Uterus (tissue), 4 donors: ENCODE results near the gene BAZ1B. TPM values are rescaled to one million over a fixed set of nuclear protein-coding genes. Genes with fewer than 3 reads are reported as not detected.
"Not testable (repeated sequence)": the region's sequence is repeated elsewhere in the genome, so short reads cannot be mapped to it uniquely, and the experiment has no call there.

ENCODE experiments used
- DNase-seq, 2 donors: peaks; one replicate each; pipeline ENCODE4 v3.0.0-alpha.2; 2019 to 2020
- H3K27ac ChIP-seq, 2 donors: fragments of 200-600 bp; sonication (generic); 1 replicate in 1 of 2; 2 replicates in 1 of 2; pipeline ENCODE4 v1.5.1; 2016 to 2018
- H3K27me3 ChIP-seq, 2 donors: fragments of 200-600 bp; sonication (generic); one replicate each; pipeline ENCODE4 v1.5.1; 2018 to 2019; ENCODE audit warnings: control low read depth in 1 of 2
- H3K36me3 ChIP-seq, 2 donors: fragments of 200-600 bp; sonication (generic); one replicate each; pipeline ENCODE4 v1.5.1; 2019; ENCODE audit warnings: control low read depth in 1 of 2
- H3K4me1 ChIP-seq, 2 donors: fragments of 200-600 bp; sonication (generic); one replicate each; pipeline ENCODE4 v1.5.1; 2018 to 2019; ENCODE audit warnings: control low read depth in 1 of 2
- H3K4me3 ChIP-seq, 2 donors: fragments of 200-600 bp; sonication (generic); 1 replicate in 1 of 2; 2 replicates in 1 of 2; pipeline ENCODE4 v1.5.1; 2018 to 2019; ENCODE audit warnings: mild to moderate bottlenecking in 1 of 2
- H3K9me3 ChIP-seq, 2 donors: fragments of 200-600 bp; sonication (generic); one replicate each; pipeline ENCODE4 v1.5.1; 2019; ENCODE audit warnings: control low read depth in 1 of 2
- CTCF ChIP-seq, 4 experiments: fragments of 200-600 bp in 2 of 4; fragments of 450-650 bp in 2 of 4; sonication (generic) in 2 of 4; IDR thresholded peaks; one replicate each; pipeline ENCODE4 v1.5.1; 2016 to 2019; ENCODE audit warnings: antibody characterized with exemption in 4 of 4, mild to moderate bottlenecking in 2 of 4, moderate library complexity in 1 of 4
- POLR2A ChIP-seq, 2 donors: fragments of 450-650 bp; IDR thresholded peaks; one replicate each; pipeline ENCODE4 v1.6.1; 2016; ENCODE audit warnings: antibody characterized with exemption in 2 of 2, mild to moderate bottlenecking in 1 of 2, moderate library complexity in 1 of 2
- intact Hi-C: fragments of 100-400 bp; cut with DNase I; formaldehyde crosslinking; loops from one replicate; pipeline ENCODE4 v1.15.1; 2023; ENCODE audit warnings: low total_unique reads
- total RNA-seq, 4 donors: library from RNA; depleted of rRNA in 3 of 4; stranded (reverse); fragments of >200 nt in 3 of 4; gene quantifications; one replicate each; pipeline versions ENCODE4 v1.1.0 to v1.2.4, GENCODE V29; 2014 to 2023
- donor health status: DM: yes; HTN: yes; CAD: no.

The BAZ1B gene
- total RNA-seq, 4 donors from 2014 or later: 29.5 to 79.5 (median 59.8) TPM

- intact Hi-C loops: loop anchor here (10.0 kb wide), 1 partner anchor 48 kb away; the partner anchor contains the start of gene TBL2
- no peak for TF ChIP-seq CTCF (IDR thresholded peaks at IDR 0.05)
- TF ChIP-seq POLR2A (IDR thresholded peaks at IDR 0.05): no peak
- H3K4me3 ChIP-seq: no peak overlapping the region
- H3K36me3 ChIP-seq: no peaks in the 10 kb centered on the region
- no peaks in the 10 kb centered on the region for H3K9me3 ChIP-seq
- no peak overlapping the region for H3K27ac ChIP-seq
- H3K4me1 ChIP-seq: peaks cover 0 to 4% of the 10 kb centered on the region in 2 donors
- H3K27me3 ChIP-seq: no peaks in the 10 kb centered on the region
- DNase-seq: no peak
Observed at GRCh38 chr7:73526896-73527821, 5.1 kb upstream of the BAZ1B start.

DNA sequence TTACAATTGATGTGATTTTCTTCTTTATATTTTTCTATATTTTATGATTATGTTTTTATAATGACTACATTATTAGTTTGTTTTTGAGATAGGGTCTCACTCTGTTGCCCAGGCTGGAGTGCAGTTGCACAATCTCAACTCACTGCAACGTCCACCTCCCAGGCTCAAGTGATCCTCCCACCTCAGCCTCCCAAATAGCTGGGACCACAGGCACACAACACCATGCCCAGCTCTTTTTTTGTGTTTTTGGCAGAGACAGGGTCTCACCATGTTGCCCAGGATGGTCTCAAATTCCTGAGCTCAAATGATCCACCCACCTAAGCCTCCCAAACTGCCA lies 4.0 kb upstream of the BAZ1B start:
- H3K36me3 ChIP-seq, DNase-seq, H3K9me3 ChIP-seq, H3K4me3 ChIP-seq, H3K27me3 ChIP-seq, H3K27ac ChIP-seq, H3K4me1 ChIP-seq: not testable (repeated sequence)
- intact Hi-C loops: loop anchor here (10.0 kb wide), 1 partner anchor 49 kb away; the partner anchor contains the start of gene TBL2

DNA sequence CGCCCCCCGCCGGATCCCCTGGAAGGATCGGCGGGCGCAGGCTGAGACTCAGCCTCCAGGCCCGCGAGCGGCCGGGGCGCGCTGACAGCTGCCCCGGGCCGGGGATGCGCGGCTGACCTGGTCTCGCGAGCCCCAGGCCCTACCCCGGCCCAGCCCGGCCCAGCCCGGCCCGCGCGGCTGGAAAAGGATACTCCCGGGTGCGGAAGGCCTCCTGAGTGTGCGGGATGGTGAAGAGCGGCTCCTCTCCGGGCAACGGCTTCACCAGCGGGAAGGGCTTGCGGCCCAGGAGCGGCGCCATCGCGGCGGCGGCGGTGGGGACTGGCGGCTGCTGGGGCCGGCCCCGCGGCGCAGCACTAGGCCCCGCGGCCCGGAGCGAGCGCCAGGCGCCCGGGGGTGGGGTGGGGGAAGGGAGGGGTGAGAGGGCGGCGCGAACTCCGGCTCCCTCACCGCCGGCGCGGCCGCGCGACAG lies 423 bp downstream of the BAZ1B start:
- intact Hi-C loops: loop anchor here (10.0 kb wide), 1 partner anchor 53 kb away; the partner anchor contains the start of gene TBL2
- TF ChIP-seq POLR2A (IDR thresholded peaks at IDR 0.05) (no peak), CTCF (IDR thresholded peaks at IDR 0.05) (no peak)
- H3K9me3 ChIP-seq: no peaks in the 10 kb centered on the region
- no peak for DNase-seq
- H3K27me3 ChIP-seq: no peaks in the 10 kb centered on the region
- H3K4me1 ChIP-seq: peaks cover 0 to 20% of the 10 kb centered on the region in 2 donors
- H3K27ac ChIP-seq: peak overlapping the region; percentile 91 to 97
- H3K36me3 ChIP-seq: no peaks in the 10 kb centered on the region
- peak overlapping the region; percentile 66 to 100 for H3K4me3 ChIP-seq

DNA sequence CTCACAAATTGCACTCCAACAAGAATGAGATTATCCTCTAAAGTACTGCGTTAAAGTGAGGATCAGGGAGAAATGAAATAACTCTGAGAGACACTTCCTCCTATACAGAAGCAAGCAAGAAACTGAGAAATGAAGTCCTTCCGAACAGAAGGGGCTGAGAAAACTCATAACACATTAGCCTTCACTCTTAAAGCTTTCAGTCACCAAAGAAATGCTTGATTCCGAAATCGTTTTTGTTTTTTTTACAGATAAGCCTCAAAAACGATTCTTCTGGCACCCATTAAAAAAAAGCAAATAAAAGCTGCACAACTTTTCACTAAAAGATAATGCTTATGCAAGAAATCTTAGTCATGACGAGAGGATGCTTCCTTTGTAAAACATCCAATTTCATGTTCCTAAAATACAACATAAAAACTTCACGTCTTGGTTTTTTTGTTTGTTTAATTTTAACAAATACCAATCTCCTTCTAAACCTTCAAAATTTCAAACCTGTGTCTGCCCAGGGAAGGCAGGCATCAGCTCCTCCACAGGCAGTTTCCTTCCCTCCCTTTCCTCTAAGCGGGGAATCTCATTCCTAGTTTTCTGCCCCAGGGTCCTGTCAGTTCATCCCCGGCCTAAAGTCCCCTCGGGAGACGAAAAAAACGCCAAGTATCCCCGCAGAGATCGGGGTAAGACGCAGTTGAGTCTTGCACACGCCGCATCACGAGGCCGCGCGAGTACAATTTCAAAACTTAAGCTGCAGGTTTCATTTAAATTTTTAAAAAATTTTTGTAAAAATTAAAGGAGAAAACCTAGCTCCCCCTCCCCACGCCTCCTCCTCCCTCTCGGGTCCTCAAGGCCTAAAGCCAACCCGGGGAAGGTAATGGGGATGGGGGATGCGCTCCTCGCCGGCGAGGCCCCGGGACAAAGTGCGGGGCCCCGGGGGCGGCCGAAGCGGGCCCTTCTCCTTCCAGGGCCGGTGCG lies 1.1 kb downstream of the BAZ1B start:
- intact Hi-C loops: loop anchor here (10.0 kb wide), 1 partner anchor 54 kb away; the partner anchor contains the start of gene TBL2
- Histone ChIP-seq H3K4me1 (peaks cover 0 to 20% of the 10 kb centered on the region in 2 donors), H3K9me3 (no peaks in the 10 kb centered on the region), H3K4me3 (peak overlapping the region; percentile 66 to 100), H3K27ac (peak overlapping the region; percentile 91 to 97), H3K27me3 (no peaks in the 10 kb centered on the region), H3K36me3 (no peaks in the 10 kb centered on the region)
- TF ChIP-seq POLR2A (IDR thresholded peaks at IDR 0.05): no peak
- TF ChIP-seq CTCF (IDR thresholded peaks at IDR 0.05): no peak
- no peak for DNase-seq
